PC-9 (cell line): ENCODE results near the gene PRICKLE3. TPM values are rescaled to one million over a fixed set of nuclear protein-coding genes. Genes with fewer than 3 reads are reported as not detected.

ENCODE experiments used
- BruUV-seq: library from RNA; stranded (reverse); fragments of 400-500 nt; replicated peaks from 2 replicates; lab custom pipeline; 2021; lab: Mats Ljungman, UMichigan
- CTCF ChIA-PET: fragments of 300-600 bp; sonication (Branson Sonifier 250); formaldehyde crosslinking; loops from one replicate; lab custom pipeline; 2022; ENCODE audit warnings: antibody characterized with exemption; lab: Charles Lee
- POLR2A ChIA-PET: fragments of 300-600 bp; sonication (Branson Sonifier 250); formaldehyde crosslinking; loops from one replicate; lab custom pipeline; 2022; ENCODE audit warnings: antibody characterized with exemption; ENCODE audit not compliant: unreplicated experiment; lab: Charles Lee
- DNase-seq, 2 experiments: peaks; one replicate each; pipeline versions ENCODE4 v3.0.0 to v3.0.0-alpha.2; 2015 to 2022; ENCODE audit warnings: mixed read lengths in 1 of 2
- H2AFZ ChIP-seq: fragments of 200-600 bp; sonication (generic); 2 replicates; pipeline ENCODE4 v1.8.1; 2017; ENCODE audit warnings: antibody characterized with exemption
- H3F3A ChIP-seq: fragments of 200-600 bp; sonication (generic); 2 replicates; pipeline ENCODE4 v1.8.1; 2017; ENCODE audit warnings: antibody characterized with exemption, mild to moderate bottlenecking, low read depth; ENCODE audit not compliant: insufficient read depth
- H3K27ac ChIP-seq: fragments of 200-600 bp; sonication (generic); 2 replicates; pipeline ENCODE4 v1.6.1; 2016; ENCODE audit warnings: mixed run types
- H3K27me3 ChIP-seq: fragments of 200-600 bp; sonication (generic); 2 replicates; pipeline ENCODE4 v1.6.1; 2016; ENCODE audit warnings: low read depth, mixed run types; ENCODE audit not compliant: insufficient read depth
- H3K36me3 ChIP-seq: fragments of 200-600 bp; sonication (generic); 2 replicates; pipeline ENCODE4 v1.6.1; 2016; ENCODE audit warnings: low read depth, mixed run types
- H3K4me1 ChIP-seq: fragments of 200-600 bp; sonication (generic); replicated peaks from 2 replicates; pipeline ENCODE4 v1.6.1; 2016; ENCODE audit warnings: mixed run types; ENCODE audit not compliant: insufficient read depth
- H3K4me2 ChIP-seq: fragments of 200-600 bp; sonication (generic); 2 replicates; pipeline ENCODE4 v1.6.1; 2017; ENCODE audit warnings: mixed run types
- H3K4me3 ChIP-seq: fragments of 200-600 bp; sonication (generic); 2 replicates; pipeline ENCODE4 v1.6.1; 2016; ENCODE audit warnings: mixed run types
- H3K79me2 ChIP-seq: fragments of 200-600 bp; sonication (generic); 2 replicates; pipeline ENCODE4 v1.6.1; 2017; ENCODE audit warnings: low read depth, mixed run types
- H3K9me2 ChIP-seq: fragments of 200-600 bp; sonication (generic); 2 replicates; pipeline ENCODE4 v1.8.1; 2017; ENCODE audit warnings: mild to moderate bottlenecking; ENCODE audit not compliant: insufficient read depth
- H3K9me3 ChIP-seq: fragments of 200-600 bp; sonication (generic); 2 replicates; pipeline ENCODE4 v1.8.1; 2016; ENCODE audit warnings: low read depth; ENCODE audit not compliant: insufficient read depth
- H4K20me1 ChIP-seq: fragments of 200-600 bp; sonication (generic); 2 replicates; pipeline ENCODE4 v1.8.1; 2017; ENCODE audit not compliant: insufficient read depth
- EZH2 ChIP-seq: fragments of 200-600 bp; sonication (generic); IDR thresholded peaks from 2 replicates; pipeline ENCODE4 v1.8.0; 2017; ENCODE audit warnings: antibody characterized with exemption, low read depth
- intact Hi-C: fragments of 100-400 bp; cut with micrococcal nuclease; formaldehyde crosslinking; loops from one replicate; pipeline ENCODE4 v1.10.0; 2022; ENCODE audit not compliant: unreplicated experiment
- total RNA-seq: library from RNA; stranded (reverse); gene quantifications from 2 replicates; pipeline ENCODE4 v1.2.3, GENCODE V29; 2021
- TF ChIP-seq, protein P1 (sequence below): fragments of 200-600 bp; sonication (generic); conservative IDR thresholded peaks from 2 replicates; pipeline ENCODE4 v1.6.1; 2017; ENCODE audit warnings: mixed run types, antibody characterized with exemption, mild to moderate bottlenecking, moderate library complexity

Gene PRICKLE3
- total RNA-seq, 1 experiment from 2014 or later = 13.5 TPM

DNA sequence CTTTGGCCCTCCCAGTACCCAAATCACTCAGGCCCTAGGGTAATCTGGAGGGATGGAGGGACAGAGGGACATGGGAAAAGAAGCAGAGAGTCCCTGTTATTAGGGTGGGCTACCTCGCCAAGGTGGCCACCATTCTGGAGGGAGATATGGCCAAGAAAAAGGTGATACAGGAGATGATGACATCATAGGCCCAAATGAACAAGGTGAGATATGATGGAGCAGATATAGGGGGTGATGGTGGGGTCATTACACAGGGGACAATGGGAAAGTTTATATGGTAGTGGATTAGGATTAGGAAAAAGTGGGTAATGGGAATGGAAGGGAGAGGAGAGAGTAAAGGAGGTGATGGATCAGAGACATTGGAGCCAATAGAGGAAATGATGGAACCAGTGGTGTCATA lies 26.7 kb upstream of the PRICKLE3 start:
- intact Hi-C loops = no loop called here

DNA sequence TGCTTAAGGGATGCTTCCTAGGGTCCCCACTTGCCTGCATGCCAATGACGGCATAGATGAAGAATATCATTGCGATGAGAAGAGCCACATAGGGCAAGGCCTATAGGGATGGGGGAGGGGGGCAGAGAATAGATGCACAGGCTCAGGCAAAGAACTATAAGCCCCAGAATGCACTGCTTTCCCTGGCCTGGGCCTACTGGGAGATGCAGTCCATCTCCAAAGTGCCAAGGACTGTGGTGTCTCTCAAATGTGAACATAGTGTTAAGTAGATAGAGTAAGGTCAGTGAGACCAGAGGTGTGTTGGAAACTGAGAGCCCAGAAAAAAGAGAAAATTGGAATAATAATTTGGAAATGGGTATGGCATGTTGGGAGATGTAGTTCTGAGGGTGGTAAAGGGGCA lies 26.0 kb upstream of the PRICKLE3 start:
- ChIA-PET CTCF (no interaction called here), POLR2A (no interaction called here)
- no peak overlapping the region for H2AFZ ChIP-seq
- no peak for TF ChIP-seq EZH2
- TF ChIP-seq, protein P1, sequence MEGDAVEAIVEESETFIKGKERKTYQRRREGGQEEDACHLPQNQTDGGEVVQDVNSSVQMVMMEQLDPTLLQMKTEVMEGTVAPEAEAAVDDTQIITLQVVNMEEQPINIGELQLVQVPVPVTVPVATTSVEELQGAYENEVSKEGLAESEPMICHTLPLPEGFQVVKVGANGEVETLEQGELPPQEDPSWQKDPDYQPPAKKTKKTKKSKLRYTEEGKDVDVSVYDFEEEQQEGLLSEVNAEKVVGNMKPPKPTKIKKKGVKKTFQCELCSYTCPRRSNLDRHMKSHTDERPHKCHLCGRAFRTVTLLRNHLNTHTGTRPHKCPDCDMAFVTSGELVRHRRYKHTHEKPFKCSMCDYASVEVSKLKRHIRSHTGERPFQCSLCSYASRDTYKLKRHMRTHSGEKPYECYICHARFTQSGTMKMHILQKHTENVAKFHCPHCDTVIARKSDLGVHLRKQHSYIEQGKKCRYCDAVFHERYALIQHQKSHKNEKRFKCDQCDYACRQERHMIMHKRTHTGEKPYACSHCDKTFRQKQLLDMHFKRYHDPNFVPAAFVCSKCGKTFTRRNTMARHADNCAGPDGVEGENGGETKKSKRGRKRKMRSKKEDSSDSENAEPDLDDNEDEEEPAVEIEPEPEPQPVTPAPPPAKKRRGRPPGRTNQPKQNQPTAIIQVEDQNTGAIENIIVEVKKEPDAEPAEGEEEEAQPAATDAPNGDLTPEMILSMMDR = no peak
- H3K9me2 ChIP-seq = no peaks in the 10 kb centered on the region
- H3K4me3 ChIP-seq = no peak overlapping the region
- no peak overlapping the region for H3K4me2 ChIP-seq
- H3K36me3 ChIP-seq = no peaks in the 10 kb centered on the region
- H3K9me3 ChIP-seq = no peaks in the 10 kb centered on the region
- no TSS peak for BruUV-seq
- H3K4me1 ChIP-seq = no peaks in the 10 kb centered on the region
- no peak overlapping the region for H3K27ac ChIP-seq
- intact Hi-C loops = no loop called here
- H3F3A ChIP-seq = no peaks in the 10 kb centered on the region
- H4K20me1 ChIP-seq = no peaks in the 10 kb centered on the region
- no peak for DNase-seq
- H3K27me3 ChIP-seq = peaks cover 3% of the 10 kb centered on the region; the same call in 1 of the 2 replicates
- no peaks in the 10 kb centered on the region for H3K79me2 ChIP-seq

More for the DNA sequence above, 26.7 kb upstream of the PRICKLE3 start:
- Histone ChIP-seq H3K79me2 (no peaks in the 10 kb centered on the region), H3K36me3 (no peaks in the 10 kb centered on the region), H4K20me1 (no peaks in the 10 kb centered on the region), H3F3A (no peaks in the 10 kb centered on the region), H3K27me3 (peaks cover 3% of the 10 kb centered on the region; the same call in 1 of the 2 replicates), H3K9me2 (no peaks in the 10 kb centered on the region), H3K4me2 (no peak overlapping the region), H3K4me1 (no peaks in the 10 kb centered on the region), H2AFZ (no peak overlapping the region), H3K27ac (no peak overlapping the region), H3K9me3 (no peaks in the 10 kb centered on the region), H3K4me3 (no peak overlapping the region)
- TF ChIP-seq, protein P1 = no peak
- no peak for TF ChIP-seq EZH2
- POLR2A ChIA-PET = no interaction called here
- no TSS peak for BruUV-seq
- CTCF ChIA-PET = no interaction called here
- no peak for DNase-seq

DNA sequence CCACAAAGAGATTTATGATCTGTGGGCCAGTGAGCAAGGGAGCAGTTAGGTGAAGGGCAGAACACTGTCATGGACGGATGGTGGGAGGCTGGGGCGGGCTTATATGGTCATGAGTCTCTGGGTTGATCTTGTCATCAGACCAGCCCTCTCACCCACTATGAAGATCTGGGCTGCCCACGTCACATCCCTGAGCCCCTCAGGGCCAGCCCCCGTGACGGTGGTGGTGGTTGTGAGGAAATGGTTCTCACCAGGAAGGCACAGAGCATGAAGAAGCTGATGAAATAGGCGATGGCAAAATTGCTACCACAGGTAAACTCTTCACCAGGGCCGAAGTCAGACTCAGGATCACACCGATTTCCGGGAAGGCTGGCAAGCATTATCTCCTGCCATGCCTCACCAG lies 24.9 kb upstream of the PRICKLE3 start:
- intact Hi-C loops = no loop called here
- H3K27me3 ChIP-seq = peaks cover 3% of the 10 kb centered on the region; the same call in 1 of the 2 replicates
- H3K36me3 ChIP-seq = no peaks in the 10 kb centered on the region
- no peak overlapping the region for H3K27ac ChIP-seq
- CTCF ChIA-PET = no interaction called here
- no peak overlapping the region for H3K4me3 ChIP-seq
- H2AFZ ChIP-seq = no peak overlapping the region
- H4K20me1 ChIP-seq = no peaks in the 10 kb centered on the region
- DNase-seq = no peak
- H3K79me2 ChIP-seq = no peaks in the 10 kb centered on the region
- H3K9me2 ChIP-seq = no peaks in the 10 kb centered on the region
- TF ChIP-seq, protein P1 = no peak
- no peak for TF ChIP-seq EZH2
- no peaks in the 10 kb centered on the region for H3F3A ChIP-seq
- H3K4me1 ChIP-seq = no peaks in the 10 kb centered on the region
- H3K4me2 ChIP-seq = no peak overlapping the region
- POLR2A ChIA-PET = no interaction called here
- BruUV-seq = no TSS peak
- no peaks in the 10 kb centered on the region for H3K9me3 ChIP-seq
